Panc1 (cell line): ENCODE results near the gene SUPT20H. TPM values are rescaled to one million over a fixed set of nuclear protein-coding genes. Genes with fewer than 3 reads are reported as not detected.

ENCODE experiments used
- ATAC-seq: fragments of 200-7000 bp; cut with Tn5 transposase; 2 replicates; pipeline ENCODE4 v1.9.1; 2020; ENCODE audit warnings: mild to moderate bottlenecking, moderate library complexity
- BruUV-seq: library from RNA; stranded (reverse); fragments of 400-500 nt; replicated peaks from 2 replicates; lab custom pipeline; 2021; lab: Mats Ljungman, UMichigan
- CTCF ChIA-PET: fragments of 300-600 bp; sonication (Branson Sonifier 250); formaldehyde crosslinking; loops from one replicate; lab custom pipeline; 2022; ENCODE audit warnings: antibody characterized with exemption; lab: Charles Lee
- POLR2A ChIA-PET: fragments of 300-600 bp; sonication (Branson Sonifier 250); formaldehyde crosslinking; loops from one replicate; lab custom pipeline; 2022; ENCODE audit warnings: antibody characterized with exemption; lab: Charles Lee
- DNase-seq: peaks from one replicate; pipeline ENCODE4 v3.0.0-alpha.2; 2010; ENCODE audit warnings: low read depth, low spot score
- H3K27ac ChIP-seq: 2 replicates; pipeline ENCODE4 v1.5.1; 2011; ENCODE audit warnings: mild to moderate bottlenecking, low read length, inconsistent platforms
- H3K27me3 ChIP-seq: fragments of 200-500 bp; sonication (Bioruptor generic); 2 replicates; pipeline ENCODE4 v1.6.0; 2014; ENCODE audit warnings: low read length, inconsistent platforms; ENCODE audit not compliant: control insufficient read depth, insufficient read depth
- H3K36me3 ChIP-seq: fragments of 200-500 bp; sonication (Bioruptor generic); 2 replicates; pipeline ENCODE4 v1.5.1; 2014; ENCODE audit warnings: inconsistent platforms, mild to moderate bottlenecking, low read length, moderate library complexity; ENCODE audit not compliant: control insufficient read depth, insufficient read depth
- H3K4me1 ChIP-seq: 2 replicates; pipeline ENCODE4 v1.5.1; 2011; ENCODE audit warnings: inconsistent platforms, mild to moderate bottlenecking, low read length, moderate library complexity; ENCODE audit not compliant: control insufficient read depth, insufficient read depth
- H3K4me3 ChIP-seq, 2 experiments: 2 replicates each; pipeline ENCODE4 v1.5.1; 2011 to 2012; ENCODE audit warnings: low read depth in 2 of 2, low read length in 2 of 2, mild to moderate bottlenecking in 2 of 2, inconsistent platforms in 1 of 2, moderate library complexity in 1 of 2
- H3K9me3 ChIP-seq: fragments of 200-500 bp; sonication (Bioruptor generic); 2 replicates; pipeline ENCODE4 v1.5.1; 2014; ENCODE audit warnings: low read depth, mild to moderate bottlenecking, inconsistent platforms, low read length, moderate library complexity; ENCODE audit not compliant: control insufficient read depth, insufficient read depth
- POLR2AphosphoS5 ChIP-seq: IDR thresholded peaks from 2 replicates; pipeline ENCODE4 v1.6.1; 2012; ENCODE audit warnings: mild to moderate bottlenecking, low read depth, low read length, moderate library complexity
- REST ChIP-seq, 2 experiments: IDR thresholded peaks; 2 replicates each; pipeline ENCODE4 v1.6.1; 2011 to 2012; ENCODE audit warnings: low read depth in 2 of 2, control low read depth in 1 of 2, low read length in 1 of 2, mild to moderate bottlenecking in 1 of 2, moderate library complexity in 1 of 2; ENCODE audit not compliant: insufficient read depth in 1 of 2
- SIN3A ChIP-seq: IDR thresholded peaks from 2 replicates; pipeline ENCODE4 v1.6.1; 2012; ENCODE audit warnings: low read depth, mild to moderate bottlenecking, low read length, moderate library complexity, borderline replicate concordance; ENCODE audit not compliant: insufficient read depth
- TCF7L2 ChIP-seq: IDR thresholded peaks from 2 replicates; pipeline ENCODE4 v1.6.1; 2011; ENCODE audit warnings: mild to moderate bottlenecking, low read depth, low read length, inconsistent platforms
- in situ Hi-C: cut with HindIII; loops from 2 replicates; pipeline ENCODE4 v1.10.0; 2016; ENCODE audit warnings: low sequenced_read_pairs, low pct_unique_long_range_greater_than_20kb
- intact Hi-C: fragments of 100-400 bp; cut with micrococcal nuclease; formaldehyde crosslinking; loops from one replicate; pipeline ENCODE4 v1.10.0; 2022; ENCODE audit not compliant: unreplicated experiment
- total RNA-seq: library from RNA; stranded (reverse); gene quantifications from one replicate; pipeline ENCODE4 v1.2.1, GENCODE V29; 2021; ENCODE audit not compliant: unreplicated experiment
- TF ChIP-seq, protein P1 (sequence below): fragments of 450-650 bp; IDR thresholded peaks from 2 replicates; pipeline ENCODE4 v1.5.1; 2017; ENCODE audit warnings: mild to moderate bottlenecking

The SUPT20H gene
- total RNA-seq, 1 experiment from 2014 or later = 32.9 TPM

DNA sequence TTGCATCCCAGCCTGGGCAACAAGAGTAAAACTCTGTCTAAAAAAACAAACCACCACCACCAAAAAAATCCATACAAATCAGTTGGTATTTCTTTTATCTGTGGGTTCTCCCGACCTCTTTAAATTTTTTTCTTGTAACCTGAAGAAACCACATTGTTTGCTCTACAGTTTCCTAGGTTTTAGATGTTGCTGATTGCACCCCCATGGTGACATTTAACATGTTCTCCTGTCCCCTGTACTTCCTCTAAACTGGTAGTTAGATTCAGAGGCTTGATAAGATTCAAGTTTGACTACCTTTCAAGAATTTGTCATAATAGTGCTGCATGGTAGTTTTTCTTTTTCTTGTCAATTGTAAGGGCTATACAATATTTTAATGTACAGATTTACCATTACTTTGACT, 84.3 kb downstream of the SUPT20H start:
- H3K4me3 ChIP-seq = no peak overlapping the region
- no peaks in the 10 kb centered on the region for H3K4me1 ChIP-seq
- in situ Hi-C loops = no loop called here
- CTCF ChIA-PET = no interaction called here
- no peak for TF ChIP-seq SIN3A
- TF ChIP-seq TCF7L2 = no peak
- no peak for TF ChIP-seq POLR2AphosphoS5
- TF ChIP-seq, protein P1, sequence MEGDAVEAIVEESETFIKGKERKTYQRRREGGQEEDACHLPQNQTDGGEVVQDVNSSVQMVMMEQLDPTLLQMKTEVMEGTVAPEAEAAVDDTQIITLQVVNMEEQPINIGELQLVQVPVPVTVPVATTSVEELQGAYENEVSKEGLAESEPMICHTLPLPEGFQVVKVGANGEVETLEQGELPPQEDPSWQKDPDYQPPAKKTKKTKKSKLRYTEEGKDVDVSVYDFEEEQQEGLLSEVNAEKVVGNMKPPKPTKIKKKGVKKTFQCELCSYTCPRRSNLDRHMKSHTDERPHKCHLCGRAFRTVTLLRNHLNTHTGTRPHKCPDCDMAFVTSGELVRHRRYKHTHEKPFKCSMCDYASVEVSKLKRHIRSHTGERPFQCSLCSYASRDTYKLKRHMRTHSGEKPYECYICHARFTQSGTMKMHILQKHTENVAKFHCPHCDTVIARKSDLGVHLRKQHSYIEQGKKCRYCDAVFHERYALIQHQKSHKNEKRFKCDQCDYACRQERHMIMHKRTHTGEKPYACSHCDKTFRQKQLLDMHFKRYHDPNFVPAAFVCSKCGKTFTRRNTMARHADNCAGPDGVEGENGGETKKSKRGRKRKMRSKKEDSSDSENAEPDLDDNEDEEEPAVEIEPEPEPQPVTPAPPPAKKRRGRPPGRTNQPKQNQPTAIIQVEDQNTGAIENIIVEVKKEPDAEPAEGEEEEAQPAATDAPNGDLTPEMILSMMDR = no peak
- TF ChIP-seq REST (IDR thresholded peaks at IDR 0.05; ENCODE audit: insufficient read depth in 1 of 2, low read depth in 2 of 2, low read length in 1 of 2) = no peak
- no peaks in the 10 kb centered on the region; the same call in 1 of the 2 replicates for H3K36me3 ChIP-seq
- intact Hi-C loops = no loop called here
- BruUV-seq = no TSS peak
- ATAC-seq (no peak), DNase-seq (no peak)
- H3K27me3 ChIP-seq = no peaks in the 10 kb centered on the region
- POLR2A ChIA-PET = no interaction called here
- H3K27ac ChIP-seq = no peak overlapping the region
- no peaks in the 10 kb centered on the region for H3K9me3 ChIP-seq

DNA sequence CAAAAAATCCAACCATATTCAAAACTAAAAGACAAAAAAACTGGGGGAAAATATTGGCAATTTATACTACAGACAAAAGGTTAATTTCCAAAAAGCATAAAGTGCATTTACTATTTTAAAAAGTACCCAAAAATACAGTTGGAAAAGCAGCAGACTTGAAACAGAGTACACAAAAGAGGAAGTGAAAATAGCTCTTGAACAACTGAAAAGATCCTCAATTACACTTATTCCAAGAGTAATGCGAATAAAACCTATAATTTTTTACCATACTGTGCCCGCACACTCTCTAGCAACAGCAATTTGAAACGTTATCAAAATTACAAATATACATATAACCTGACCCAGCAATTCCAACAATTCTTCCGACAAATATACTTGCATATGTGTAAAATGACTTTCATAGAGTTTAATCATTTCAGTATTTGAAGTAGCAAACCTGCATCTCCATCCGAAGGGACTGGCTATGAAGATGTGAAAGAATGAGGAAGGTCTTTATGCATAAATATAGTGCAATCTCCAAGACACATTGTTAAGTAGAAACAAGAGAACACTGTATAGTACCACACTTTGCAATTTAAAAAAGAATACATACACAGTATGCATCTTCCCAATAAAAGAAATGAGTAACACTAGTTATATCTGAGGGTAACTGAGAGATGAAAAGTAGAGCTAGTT, 85.7 kb downstream of the SUPT20H start:
- Histone ChIP-seq H3K36me3 (no peaks in the 10 kb centered on the region; the same call in 1 of the 2 replicates), H3K9me3 (no peaks in the 10 kb centered on the region), H3K4me1 (no peaks in the 10 kb centered on the region), H3K4me3 (no peak overlapping the region), H3K27ac (no peak overlapping the region), H3K27me3 (no peaks in the 10 kb centered on the region)
- CTCF ChIA-PET = no interaction called here
- TF ChIP-seq REST (IDR thresholded peaks at IDR 0.05; ENCODE audit: insufficient read depth in 1 of 2, low read depth in 2 of 2, low read length in 1 of 2) = no peak
- TF ChIP-seq, protein P1 = no peak
- TF ChIP-seq POLR2AphosphoS5 = no peak
- TF ChIP-seq SIN3A = no peak
- TF ChIP-seq TCF7L2 = no peak
- no TSS peak for BruUV-seq
- DNase-seq (no peak), ATAC-seq (no peak)
- intact Hi-C loops (no loop called here), in situ Hi-C loops (no loop called here)
- POLR2A ChIA-PET = no interaction called here
